Renal pelvis (tissue), 4 donors: ENCODE measurements around the gene AATK. TPM values are rescaled to one million over a fixed set of nuclear protein-coding genes. Genes with fewer than 3 reads are reported as not detected.

Source experiments
- DNase-seq: peaks from one replicate; pipeline ENCODE4 v3.0.0-alpha.2; 2013
- polyA plus RNA-seq, 3 donors: library from polyadenylated mRNA; unstranded; fragments of 120-200 nt; gene quantifications; one replicate each; pipeline ENCODE4 v1.2.1, GENCODE V29; 2013; ENCODE audit not compliant: insufficient read length in 3 of 3

Gene AATK
- polyA plus RNA-seq, 3 donors, result 5.2 to 6.0 (median 5.8) TPM

- DNase-seq, result no peak
Observed at GRCh38 chr17:81114351-81115093, 51.5 kb downstream of the AATK start.

GRCh38 chr17:81113158-81113724 lies 52.8 kb downstream of the AATK start:
- no peak for DNase-seq

GRCh38 chr17:81112450-81112849 lies 53.6 kb downstream of the AATK start:
- no peak for DNase-seq

GRCh38 chr17:81111066-81111465 lies 55.0 kb downstream of the AATK start:
- no peak for DNase-seq

GRCh38 chr17:81110488-81111040 lies 55.5 kb downstream of the AATK start:
- DNase-seq, result no peak

GRCh38 chr17:81109957-81110356 lies 56.1 kb downstream of the AATK start:
- DNase-seq, result no peak

GRCh38 chr17:81108220-81108619 lies 57.8 kb downstream of the AATK start:
- no peak for DNase-seq

- no peak for DNase-seq
Observed at GRCh38 chr17:81106716-81107115, 59.3 kb downstream of the AATK start.

- no peak for DNase-seq
Observed at GRCh38 chr17:81103379-81103778, 62.6 kb downstream of the AATK start.

- DNase-seq, result no peak
Observed at GRCh38 chr17:81102869-81103268, 63.2 kb downstream of the AATK start.

- no peak for DNase-seq
Observed at GRCh38 chr17:81102352-81102751, 63.7 kb downstream of the AATK start.

- peak; percentile 64 for DNase-seq
Observed at GRCh38 chr17:81101614-81102306, 64.3 kb downstream of the AATK start.

- DNase-seq, result no peak
Observed at GRCh38 chr17:81100668-81101067, 65.4 kb downstream of the AATK start.

GRCh38 chr17:81099888-81100287 lies 66.1 kb downstream of the AATK start:
- no peak for DNase-seq

- no peak for DNase-seq
Observed at GRCh38 chr17:81097943-81098308, 68.1 kb downstream of the AATK start.

GRCh38 chr17:81097134-81097942 lies 68.7 kb downstream of the AATK start:
- DNase-seq, result peak; percentile 85

- no peak for DNase-seq
Observed at GRCh38 chr17:81096741-81097133, 69.3 kb downstream of the AATK start.

GRCh38 chr17:81095383-81095762 lies 70.6 kb downstream of the AATK start:
- no peak for DNase-seq

- peak; percentile 89 for DNase-seq
Observed at GRCh38 chr17:81094509-81095382, 71.3 kb downstream of the AATK start.

GRCh38 chr17:81093619-81094508 lies 72.2 kb downstream of the AATK start:
- no peak for DNase-seq
